ENCODE data around the gene C16orf86. TPM values are rescaled to one million over a fixed set of nuclear protein-coding genes. Genes with fewer than 3 reads are reported as not detected.
"Not testable (repeated sequence)": the region's sequence is repeated elsewhere in the genome, so short reads cannot be mapped to it uniquely, and the experiment has no call there.

Gene C16orf86
- total RNA-seq, 1 donor from 2014 or later = 1.8 TPM

DNA sequence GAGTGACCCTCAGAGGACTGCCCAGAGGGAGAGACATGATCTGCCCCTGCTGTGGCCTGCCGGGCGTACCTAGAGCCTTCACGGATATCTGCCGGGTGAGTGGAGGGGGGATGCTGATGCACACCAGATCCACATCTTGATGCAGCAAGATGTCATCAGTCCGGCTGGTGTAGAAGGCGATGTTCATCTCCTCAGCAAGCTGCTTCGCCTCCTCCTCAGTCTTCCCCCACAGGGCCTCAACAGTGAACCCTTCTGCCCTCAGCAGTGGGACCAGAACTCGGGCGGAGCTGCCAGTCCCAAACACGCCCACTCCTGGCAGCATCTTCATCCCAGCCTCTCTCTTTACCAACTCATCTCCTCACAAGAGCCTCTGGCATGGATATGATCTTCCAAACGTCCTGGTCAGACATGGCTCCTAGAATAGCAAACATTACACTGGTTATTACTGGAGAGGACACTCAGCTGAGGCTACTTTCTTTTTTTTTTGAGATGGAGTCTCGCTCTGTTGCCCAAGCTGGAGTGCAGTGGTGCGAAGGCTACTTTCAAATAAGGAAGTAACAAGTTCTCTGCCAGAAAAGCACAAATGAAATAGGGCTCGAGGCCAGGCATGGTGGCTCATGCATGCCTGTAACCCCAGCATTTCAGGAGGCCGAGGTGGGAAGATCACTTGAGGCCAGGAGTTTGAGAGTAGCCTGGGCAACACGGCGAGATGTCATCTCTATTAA lies 18.9 kb downstream of the C16orf86 start:
- H3K27ac Mint-ChIP-seq (ENCODE audit: unreplicated experiment) = peak overlapping the region; percentile 58
- H3K9me3 Mint-ChIP-seq (ENCODE audit: unreplicated experiment) = no peaks in the 10 kb centered on the region
- H3K4me1 Mint-ChIP-seq (ENCODE audit: unreplicated experiment) = peaks cover 9% of the 10 kb centered on the region
- H3K4me3 Mint-ChIP-seq (ENCODE audit: unreplicated experiment) = no peak overlapping the region
- no peaks in the 10 kb centered on the region for H3K27me3 Mint-ChIP-seq (ENCODE audit: unreplicated experiment)
- no peak for DNase-seq (ENCODE audit: low spot score)
- TF ChIP-seq CTCF (IDR thresholded peaks at IDR 0.05; ENCODE audit: unreplicated experiment) = no peak
- peaks cover 13% of the 10 kb centered on the region for H3K36me3 Mint-ChIP-seq (ENCODE audit: low read depth, unreplicated experiment)

DNA sequence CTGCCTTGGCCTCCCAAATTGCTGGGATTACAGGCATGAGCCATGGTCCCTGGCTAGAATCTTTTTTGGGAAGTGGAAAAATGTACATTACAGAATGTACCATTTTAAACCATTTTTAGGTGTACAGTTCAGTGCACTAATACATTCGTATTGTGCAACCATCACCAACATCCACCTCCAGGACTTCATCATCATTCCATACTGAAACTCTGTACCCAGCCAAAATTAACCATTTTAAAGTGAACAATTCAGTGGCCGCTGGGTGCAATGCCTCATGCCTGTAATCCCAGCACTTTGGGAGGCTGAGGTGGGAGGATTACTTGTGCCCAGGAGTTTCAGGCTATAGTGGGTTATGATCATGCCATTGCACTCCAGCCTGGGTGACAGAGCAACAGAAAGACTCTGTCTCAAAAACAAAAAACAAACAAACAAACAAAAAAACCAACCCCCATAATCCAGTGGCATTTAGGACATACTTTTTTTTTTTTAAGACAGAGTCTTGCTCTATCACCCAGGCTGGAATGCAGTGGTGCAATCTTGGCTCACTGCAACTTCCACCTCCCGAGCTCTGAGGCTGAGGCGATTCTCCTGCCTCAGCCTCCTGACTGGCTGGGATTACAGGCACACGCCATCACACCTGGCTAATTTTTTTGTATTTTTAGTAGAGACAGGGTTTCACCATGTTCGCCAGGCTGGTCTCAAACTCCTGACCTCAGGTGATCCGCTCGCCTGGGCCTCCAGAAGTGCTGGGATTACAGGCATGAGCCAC lies 27.1 kb downstream of the C16orf86 start:
- H3K9me3 Mint-ChIP-seq (ENCODE audit: unreplicated experiment); H3K27ac Mint-ChIP-seq (ENCODE audit: unreplicated experiment); H3K4me3 Mint-ChIP-seq (ENCODE audit: unreplicated experiment); H3K27me3 Mint-ChIP-seq (ENCODE audit: unreplicated experiment); DNase-seq (ENCODE audit: low spot score): not testable (repeated sequence)
- Mint-ChIP-seq H3K4me1 (ENCODE audit: unreplicated experiment) (peaks cover 13% of the 10 kb centered on the region), H3K36me3 (ENCODE audit: low read depth, unreplicated experiment) (peaks cover 12% of the 10 kb centered on the region)

GRCh38 chr16:67694611-67695010 lies 28.0 kb downstream of the C16orf86 start:
- Mint-ChIP-seq H3K36me3 (ENCODE audit: low read depth, unreplicated experiment) (peaks cover 14% of the 10 kb centered on the region), H3K4me1 (ENCODE audit: unreplicated experiment) (peaks cover 13% of the 10 kb centered on the region)

GRCh38 chr16:67697422-67698185 lies 31.0 kb downstream of the C16orf86 start:
- Mint-ChIP-seq H3K27ac (ENCODE audit: unreplicated experiment) (no peak overlapping the region), H3K4me1 (ENCODE audit: unreplicated experiment) (peaks cover 13% of the 10 kb centered on the region), H3K4me3 (ENCODE audit: unreplicated experiment) (peak overlapping the region; percentile 70), H3K36me3 (ENCODE audit: low read depth, unreplicated experiment) (peaks cover 14% of the 10 kb centered on the region), H3K9me3 (ENCODE audit: unreplicated experiment) (no peaks in the 10 kb centered on the region), H3K27me3 (ENCODE audit: unreplicated experiment) (no peaks in the 10 kb centered on the region)
- no peak for DNase-seq (ENCODE audit: low spot score)
- no peak for TF ChIP-seq CTCF (IDR thresholded peaks at IDR 0.05; ENCODE audit: unreplicated experiment)

More at GRCh38 chr16:67694611-67695010, 28.0 kb downstream of the C16orf86 start:
- no peak for DNase-seq (ENCODE audit: low spot score)
- no peaks in the 10 kb centered on the region for H3K9me3 Mint-ChIP-seq (ENCODE audit: unreplicated experiment)
- H3K27ac Mint-ChIP-seq (ENCODE audit: unreplicated experiment) = no peak overlapping the region
- no peak overlapping the region for H3K4me3 Mint-ChIP-seq (ENCODE audit: unreplicated experiment)
- no peaks in the 10 kb centered on the region for H3K27me3 Mint-ChIP-seq (ENCODE audit: unreplicated experiment)
- TF ChIP-seq CTCF (IDR thresholded peaks at IDR 0.05; ENCODE audit: unreplicated experiment) = no peak

DNA sequence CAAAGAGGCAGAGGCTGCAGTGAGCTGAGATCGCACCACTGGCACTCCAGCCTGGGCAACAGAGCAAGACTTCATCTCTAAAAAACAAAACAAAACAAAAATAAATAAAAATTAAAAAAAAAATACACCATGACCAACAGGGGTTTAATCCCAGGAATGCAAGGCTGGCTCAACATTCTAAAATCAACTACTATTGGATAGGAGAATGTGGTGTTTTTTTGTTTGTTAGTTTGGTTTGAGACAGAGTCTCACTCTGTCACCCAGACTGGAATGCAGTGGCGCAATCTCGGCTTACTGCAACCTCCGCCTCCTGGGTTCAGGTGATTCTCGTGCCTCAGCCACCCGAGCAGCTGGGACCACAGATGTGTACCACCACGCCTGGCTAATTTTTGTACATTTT lies 32.7 kb downstream of the C16orf86 start:
- Mint-ChIP-seq H3K36me3 (ENCODE audit: low read depth, unreplicated experiment) (peaks cover 14% of the 10 kb centered on the region), H3K4me3 (ENCODE audit: unreplicated experiment) (no peak overlapping the region), H3K27ac (ENCODE audit: unreplicated experiment) (no peak overlapping the region), H3K27me3 (ENCODE audit: unreplicated experiment) (no peaks in the 10 kb centered on the region), H3K4me1 (ENCODE audit: unreplicated experiment) (peaks cover 20% of the 10 kb centered on the region), H3K9me3 (ENCODE audit: unreplicated experiment) (no peaks in the 10 kb centered on the region)
- TF ChIP-seq CTCF (IDR thresholded peaks at IDR 0.05; ENCODE audit: unreplicated experiment) = no peak
- no peak for DNase-seq (ENCODE audit: low spot score)

Data from endothelial cell (in vitro differentiated cells).